ENCODE results near the gene CFAP210. TPM values are rescaled to one million over a fixed set of nuclear protein-coding genes. Genes with fewer than 3 reads are reported as not detected.

The CFAP210 gene
- total RNA-seq, 1 experiment from 2014 or later: 0.94 TPM

DNA sequence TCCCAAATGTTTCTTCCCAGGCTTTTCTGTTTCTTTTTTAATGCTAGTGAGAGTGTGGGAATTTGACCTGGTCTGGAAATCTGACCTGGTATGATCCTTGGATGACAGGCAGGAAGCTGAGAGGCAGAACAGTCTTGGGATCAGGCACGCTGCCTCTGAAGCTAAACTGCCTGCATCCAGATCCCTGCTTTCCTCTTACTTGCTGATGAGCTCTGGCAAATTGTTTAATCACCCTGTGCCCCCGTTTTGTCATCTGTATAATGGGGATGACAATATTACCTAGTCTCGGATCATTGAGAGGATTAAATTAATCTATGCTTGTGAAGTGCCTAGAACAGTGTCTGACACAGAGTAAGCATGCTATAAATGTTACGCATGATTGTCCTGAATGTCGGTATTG, 42.7 kb upstream of the CFAP210 start:
- Histone ChIP-seq H2BK20ac (ENCODE audit: low read depth, low read length, poor library complexity, severe bottlenecking) (no peak overlapping the region), H3K56ac (ENCODE audit: insufficient read length, low read depth, low read length) (no peak overlapping the region), H3K4ac (ENCODE audit: low read depth, low read length) (no peak overlapping the region), H2AK5ac (ENCODE audit: insufficient read length, low read length) (no peak overlapping the region), H4K91ac (ENCODE audit: insufficient read length, low read depth, low read length) (no peak overlapping the region), H3T11ph (ENCODE audit: low read length) (no peak overlapping the region), H3K9ac (ENCODE audit: extremely low read depth, insufficient read length, low read length) (no peak overlapping the region), H4K8ac (replicated peaks; ENCODE audit: insufficient read length, low read depth, low read length) (no peak overlapping the region), H3K4me2 (ENCODE audit: insufficient read depth, insufficient read length, low read length) (peak overlapping the region; percentile 17), H2BK5ac (ENCODE audit: insufficient read length, low read length) (no peak overlapping the region), H3K27me3 (ENCODE audit: insufficient read depth, low read length) (no peaks in the 10 kb centered on the region), H3K9me3 (ENCODE audit: control insufficient read depth, low read depth, low read length) (no peaks in the 10 kb centered on the region), H3K4me1 (ENCODE audit: insufficient read depth, low read length) (no peaks in the 10 kb centered on the region), H2BK15ac (ENCODE audit: low read depth, low read length) (no peak overlapping the region), H3K23me2 (ENCODE audit: insufficient read length, low read depth, low read length, poor library complexity, severe bottlenecking) (peaks cover 9% of the 10 kb centered on the region), H3K79me1 (ENCODE audit: insufficient read depth, low read depth, low read length, poor library complexity, severe bottlenecking) (peaks cover 4% of the 10 kb centered on the region), H2AFZ (ENCODE audit: low read length) (no peak overlapping the region), H3K23ac (ENCODE audit: insufficient read length, low read depth, low read length) (no peak overlapping the region), H2BK12ac (ENCODE audit: insufficient read length, low read depth, low read length) (no peak overlapping the region), H3K18ac (ENCODE audit: insufficient read length, low read depth, low read length) (no peak overlapping the region), H3K27ac (ENCODE audit: insufficient read length, low read depth, low read length) (no peak overlapping the region), H4K20me1 (ENCODE audit: control insufficient read depth, insufficient read depth, insufficient read length) (no peaks in the 10 kb centered on the region), H3K79me2 (ENCODE audit: insufficient read depth, low read length) (peaks cover 4% of the 10 kb centered on the region; the same call in 1 of the 2 replicates), H3K14ac (ENCODE audit: insufficient read depth, low read length) (no peak overlapping the region), H2BK120ac (ENCODE audit: low read depth, low read length, poor library complexity, severe bottlenecking) (no peak overlapping the region), H4K5ac (ENCODE audit: insufficient read length, low read depth, low read length) (no peak overlapping the region)
- DNase-seq: no peak
- no CpG with 5 or more reads among the region's 5 CpGs for WGBS (ENCODE audit: extremely low coverage, insufficient read length, low lambda C conversion rate)
- Mint-ChIP-seq H3K27me3 (ENCODE audit: low read depth) (peaks cover 13% of the 10 kb centered on the region), H3K36me3 (ENCODE audit: insufficient read depth in 1 of 3, low read depth in 3 of 3) (peaks cover 26 to 49% (median 40%) of the 10 kb centered on the region in 3 experiments), H3K4me3 (peak overlapping the region; percentile 42 to 68; a peak in 3 of 5 replicates), H3K4me1 (peaks cover 36 to 37% of the 10 kb centered on the region in 2 experiments), H3K9me3 (peaks cover 3 to 5% of the 10 kb centered on the region in 2 experiments; a peak in 4 of 5 replicates), H3K27ac (peak overlapping the region in 1 of 3 experiments; percentile 49; a peak in 2 of 7 replicates)
- TF ChIP-seq, protein P1, sequence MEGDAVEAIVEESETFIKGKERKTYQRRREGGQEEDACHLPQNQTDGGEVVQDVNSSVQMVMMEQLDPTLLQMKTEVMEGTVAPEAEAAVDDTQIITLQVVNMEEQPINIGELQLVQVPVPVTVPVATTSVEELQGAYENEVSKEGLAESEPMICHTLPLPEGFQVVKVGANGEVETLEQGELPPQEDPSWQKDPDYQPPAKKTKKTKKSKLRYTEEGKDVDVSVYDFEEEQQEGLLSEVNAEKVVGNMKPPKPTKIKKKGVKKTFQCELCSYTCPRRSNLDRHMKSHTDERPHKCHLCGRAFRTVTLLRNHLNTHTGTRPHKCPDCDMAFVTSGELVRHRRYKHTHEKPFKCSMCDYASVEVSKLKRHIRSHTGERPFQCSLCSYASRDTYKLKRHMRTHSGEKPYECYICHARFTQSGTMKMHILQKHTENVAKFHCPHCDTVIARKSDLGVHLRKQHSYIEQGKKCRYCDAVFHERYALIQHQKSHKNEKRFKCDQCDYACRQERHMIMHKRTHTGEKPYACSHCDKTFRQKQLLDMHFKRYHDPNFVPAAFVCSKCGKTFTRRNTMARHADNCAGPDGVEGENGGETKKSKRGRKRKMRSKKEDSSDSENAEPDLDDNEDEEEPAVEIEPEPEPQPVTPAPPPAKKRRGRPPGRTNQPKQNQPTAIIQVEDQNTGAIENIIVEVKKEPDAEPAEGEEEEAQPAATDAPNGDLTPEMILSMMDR (conservative IDR thresholded peaks at IDR 0.05): no peak

Data from H9 (cell line).